NOMO-1 treated with dmso at 0.1 percent for 144 hours (cell line): ENCODE data around the gene ERAP2.
"Not testable (repeated sequence)": the region's sequence is repeated elsewhere in the genome, so short reads cannot be mapped to it uniquely, and the experiment has no call there.

Source experiments
- DNase-seq: peaks from one replicate; lab custom pipeline; 2025; ENCODE audit not compliant: unreplicated experiment; lab: John Stamatoyannopoulos, UW

The ERAP2 gene

DNA sequence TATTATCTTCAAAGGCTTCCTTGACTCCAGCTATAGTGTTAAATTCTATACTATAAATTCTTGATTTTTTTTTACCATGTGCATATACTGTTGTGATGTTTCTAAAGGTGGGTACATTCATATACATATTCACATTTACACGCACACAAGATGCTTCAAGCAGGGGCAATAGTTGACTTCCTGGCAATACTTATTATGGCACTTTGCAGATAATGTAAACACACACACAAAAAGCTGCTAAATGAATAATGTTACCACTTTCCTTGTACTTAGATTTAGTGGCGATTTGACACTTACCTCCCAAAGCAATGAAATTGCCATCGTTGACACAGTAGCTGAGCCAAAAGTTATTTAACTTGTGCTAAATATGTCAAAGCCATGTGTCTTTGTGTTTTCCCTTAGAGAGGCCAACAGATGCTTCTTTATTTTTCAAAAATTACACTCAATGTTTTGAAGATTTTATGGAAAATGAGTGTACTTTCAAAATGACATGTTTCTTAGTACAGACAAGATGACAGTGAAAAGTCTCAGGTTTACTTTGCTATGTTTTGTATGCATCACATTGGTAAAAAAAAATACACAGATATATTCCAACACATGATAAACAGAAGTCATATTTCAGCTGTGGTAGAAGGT is 12.2 kb upstream of the ERAP2 start:
- no peak for DNase-seq

DNA sequence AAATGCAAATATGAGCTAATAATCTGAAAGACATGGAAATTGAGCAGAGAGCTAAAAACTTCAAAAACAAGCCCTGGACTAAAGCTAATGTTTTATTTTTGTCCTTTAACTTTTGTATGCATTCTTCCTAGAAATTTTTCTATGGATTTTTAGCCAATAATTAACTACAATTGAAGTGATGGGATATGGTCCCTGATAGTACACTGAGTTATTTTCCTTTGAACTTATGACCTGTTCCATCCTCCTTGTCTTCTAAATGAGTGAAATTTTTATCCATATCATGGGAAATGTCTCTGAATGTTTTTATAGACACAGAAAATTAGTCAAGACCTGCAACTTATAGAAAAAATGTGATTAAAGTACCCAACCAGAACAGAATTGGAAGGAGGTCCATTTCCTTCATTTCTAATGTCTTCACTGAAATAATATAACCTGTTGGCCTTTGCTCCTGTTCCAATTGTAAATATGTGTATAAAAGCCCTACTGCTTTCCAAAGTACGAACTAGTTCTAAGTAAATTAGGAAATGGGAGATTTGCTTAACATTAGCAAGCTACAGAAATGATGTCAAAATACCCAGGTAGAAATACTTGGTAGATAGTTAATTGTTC is 11.3 kb upstream of the ERAP2 start:
- no peak for DNase-seq

DNA sequence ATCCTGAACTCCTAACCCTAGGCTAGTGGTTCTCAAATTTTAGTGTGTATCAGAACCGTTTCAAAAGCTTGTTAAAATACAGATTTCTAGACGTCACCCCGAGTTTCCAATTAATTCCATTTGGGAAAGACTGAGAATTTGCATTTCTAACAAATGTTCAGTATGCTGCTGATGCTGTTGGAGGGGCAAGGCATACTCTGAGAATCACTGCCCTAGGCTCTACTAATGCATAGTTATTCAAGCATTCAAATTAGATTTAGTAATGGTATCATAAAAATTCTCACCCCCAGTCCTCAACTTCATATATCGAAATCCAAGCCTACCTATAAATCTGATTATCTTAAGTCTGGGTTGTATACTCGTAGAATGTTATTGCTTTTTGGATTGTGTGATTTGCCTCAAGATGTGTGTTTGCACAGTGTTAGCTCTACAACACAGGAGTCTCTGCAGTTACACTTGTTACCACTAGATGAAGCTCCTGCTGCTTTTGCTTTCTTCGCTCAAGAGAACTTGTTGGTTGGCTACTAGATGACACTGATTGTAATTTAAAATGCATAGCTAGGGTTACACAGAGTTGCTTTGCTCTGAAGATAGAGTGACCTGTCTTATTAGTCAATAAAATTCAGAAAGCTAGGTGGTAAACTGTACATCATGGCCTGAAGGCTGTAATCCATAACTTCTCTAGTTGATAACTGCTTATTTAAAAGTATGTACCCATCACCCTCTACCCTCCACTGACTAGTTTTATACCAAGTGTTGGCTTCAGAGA is 7.5 kb upstream of the ERAP2 start:
- peak; percentile 66 for DNase-seq

DNA sequence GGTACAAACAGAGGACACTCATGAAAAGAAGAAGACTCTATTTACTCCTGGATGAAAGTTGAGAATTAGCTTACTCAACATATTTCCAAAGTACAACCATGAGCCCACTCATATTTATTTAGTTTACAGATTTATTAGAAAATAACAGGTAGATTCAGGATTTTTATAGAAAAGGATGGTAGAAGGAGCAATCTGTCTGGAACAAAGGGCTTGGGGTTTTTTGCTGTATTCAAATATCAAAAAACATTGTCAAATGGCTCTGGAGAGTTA is 7.0 kb upstream of the ERAP2 start:
- no peak for DNase-seq

GRCh38 chr5:96870094-96871026 is 5.9 kb upstream of the ERAP2 start:
- no peak for DNase-seq

DNA sequence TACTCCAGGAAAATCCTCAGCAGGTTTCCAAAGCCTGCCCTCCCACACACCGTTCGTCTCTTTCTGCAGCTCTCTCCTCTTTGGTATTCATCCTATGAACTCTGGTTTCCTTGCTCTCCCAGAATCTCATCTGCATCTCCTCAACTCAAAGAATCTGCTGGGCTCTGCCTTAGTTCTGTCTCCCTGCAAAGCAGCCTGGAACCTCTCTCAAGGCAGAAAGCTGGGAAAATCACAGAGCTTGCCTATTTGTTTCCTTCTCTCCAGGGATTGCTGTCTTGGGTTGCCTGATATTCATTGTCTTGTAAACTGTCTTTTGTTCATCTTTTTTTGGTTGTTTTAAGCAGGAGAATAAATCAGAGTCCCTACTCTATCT is 5.3 kb upstream of the ERAP2 start:
- DNase-seq = no peak

DNA sequence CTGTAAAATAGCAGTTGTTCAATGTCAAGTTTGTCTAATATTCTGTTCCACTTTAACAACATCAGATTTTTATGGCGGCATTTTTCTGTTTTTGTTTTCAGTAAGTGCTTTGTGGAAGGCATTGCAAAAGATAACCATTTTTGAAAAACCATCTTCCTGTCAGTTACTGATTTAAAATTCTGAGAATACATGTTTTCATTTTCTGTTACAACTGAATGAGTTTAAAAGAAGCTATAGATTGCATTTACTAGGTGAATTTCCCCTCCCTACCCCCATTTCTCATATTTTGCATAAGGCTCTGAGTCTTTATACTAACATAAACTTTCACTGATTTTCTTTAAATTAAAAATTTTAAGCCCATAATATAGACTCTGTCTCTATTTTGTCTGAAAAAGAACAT is 4.6 kb upstream of the ERAP2 start:
- no peak for DNase-seq

- DNase-seq = no peak
Observed at GRCh38 chr5:96873449-96873848, 2.9 kb upstream of the ERAP2 start.

GRCh38 chr5:96874631-96875030 is 1.7 kb upstream of the ERAP2 start:
- no peak for DNase-seq

- DNase-seq = no peak
Observed at GRCh38 chr5:96875791-96876291, 459 bp upstream of the ERAP2 start.

DNA sequence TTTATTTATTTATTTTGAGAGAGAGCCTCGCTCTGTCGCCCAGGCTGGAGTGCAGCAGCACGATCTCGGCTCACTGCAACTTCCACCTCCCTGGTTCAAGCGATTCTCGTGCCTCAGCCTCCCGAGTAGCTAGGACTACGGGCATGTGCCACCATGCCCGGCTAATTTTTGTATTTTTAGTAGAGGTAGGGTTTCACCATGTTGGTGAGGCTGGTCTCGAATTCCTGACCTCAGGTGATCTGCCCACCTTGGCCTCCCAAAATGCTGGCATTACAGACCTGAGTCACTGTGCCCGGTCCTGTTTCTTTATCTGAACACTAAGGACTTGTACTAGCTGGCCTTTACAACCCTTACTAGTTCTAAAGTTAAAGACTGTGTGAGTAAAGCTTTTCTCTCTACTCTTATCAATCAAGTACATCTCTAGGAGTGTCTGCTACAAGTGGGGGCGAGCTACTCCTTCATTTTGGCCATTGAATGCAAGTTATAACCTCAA is 723 bp downstream of the ERAP2 start:
- DNase-seq = not testable (repeated sequence)

GRCh38 chr5:96879665-96880064 is 3.4 kb downstream of the ERAP2 start:
- DNase-seq = no peak

GRCh38 chr5:96880444-96881164 is 4.3 kb downstream of the ERAP2 start:
- DNase-seq = peak; percentile 7

GRCh38 chr5:96881511-96882115 is 5.3 kb downstream of the ERAP2 start:
- DNase-seq = no peak

- no peak for DNase-seq
Observed at GRCh38 chr5:96883871-96884270, 7.6 kb downstream of the ERAP2 start.

GRCh38 chr5:96884995-96885394 is 8.7 kb downstream of the ERAP2 start:
- no peak for DNase-seq

DNA sequence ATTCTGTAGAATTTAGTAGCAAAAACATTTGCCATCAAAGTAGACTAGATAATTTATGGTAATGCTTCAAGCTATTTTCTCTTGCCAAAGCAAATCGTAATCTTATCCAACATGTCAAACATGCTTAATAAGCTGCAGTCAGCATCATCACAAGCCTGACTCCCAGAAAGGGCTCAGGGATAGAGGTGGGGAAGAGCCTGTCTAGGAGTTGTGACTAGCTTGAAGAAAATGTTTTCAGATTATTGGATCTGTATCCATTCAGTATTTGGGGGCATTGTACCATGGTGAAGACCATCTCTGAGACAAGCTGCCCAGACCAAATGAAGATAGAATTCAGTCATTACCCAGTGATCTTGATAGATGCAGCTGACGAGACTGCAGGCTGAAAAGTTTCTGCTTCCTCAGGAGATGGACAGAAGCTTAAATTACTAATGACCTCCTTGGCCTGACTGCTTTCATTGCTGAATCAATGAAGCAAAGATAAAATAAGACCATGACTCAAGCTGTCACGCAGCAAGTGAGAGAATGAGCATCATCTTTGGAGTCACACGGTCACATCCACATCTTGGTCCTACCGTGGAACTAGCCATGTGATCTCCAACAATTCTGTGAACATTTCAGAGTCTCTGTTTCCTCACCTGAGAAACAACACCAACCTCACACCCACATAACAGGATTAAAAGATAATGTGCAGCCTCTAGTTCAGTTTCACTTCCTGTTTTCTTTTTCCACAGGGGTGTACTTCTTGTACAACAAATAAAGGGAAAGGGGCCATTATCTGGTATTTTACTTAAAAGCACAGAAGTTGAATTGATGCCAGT is 9.4 kb downstream of the ERAP2 start:
- peak; percentile 50 for DNase-seq

- no peak for DNase-seq
Observed at GRCh38 chr5:96893342-96893741, 17.0 kb downstream of the ERAP2 start.

GRCh38 chr5:96896276-96896675 is 20.0 kb downstream of the ERAP2 start:
- no peak for DNase-seq
